ENCODE measurements around the gene WDR72. TPM values are rescaled to one million over a fixed set of nuclear protein-coding genes. Genes with fewer than 3 reads are reported as not detected.

The WDR72 gene
- total and polyA plus RNA-seq, 2 experiments from 2014 or later: 0.99 to 1.9 TPM

GRCh38 chr15:53681056-53681455, 78.4 kb downstream of the WDR72 start:
- Histone ChIP-seq H3K4me3 (no peak overlapping the region), H3K4me1 (ENCODE audit: insufficient read depth) (no peaks in the 10 kb centered on the region), H2AFZ (no peak overlapping the region), H3K9me2 (ENCODE audit: insufficient read depth) (no peaks in the 10 kb centered on the region), H3K36me3 (ENCODE audit: insufficient read depth) (no peaks in the 10 kb centered on the region), H4K20me1 (replicated peaks; ENCODE audit: insufficient read depth) (no peaks in the 10 kb centered on the region), H3K27me3 (ENCODE audit: insufficient read depth) (no peaks in the 10 kb centered on the region), H3K4me2 (no peak overlapping the region), H3K79me2 (replicated peaks; ENCODE audit: insufficient read depth) (no peaks in the 10 kb centered on the region), H3K27ac (ENCODE audit: low read depth) (no peak overlapping the region), H3F3A (replicated peaks; ENCODE audit: low read depth) (no peaks in the 10 kb centered on the region)
- Mint-ChIP-seq H3K27ac (no peak overlapping the region), H3K4me3 (no peak overlapping the region), H3K9me3 (peaks cover 3% of the 10 kb centered on the region; the same call in 2 of the 3 replicates), H3K4me1 (0 out of 3 replicates have a peak, but pooled peaks cover 3% of the 10 kb centered on the region), H3K36me3 (ENCODE audit: low read depth) (0 out of 3 replicates have a peak, but pooled peaks cover 2% of the 10 kb centered on the region), H3K27me3 (ENCODE audit: insufficient read depth, low read depth, poor library complexity) (peaks cover 3% of the 10 kb centered on the region)
- no peak for TF ChIP-seq EZH2phosphoT487 (IDR thresholded peaks at IDR 0.05; ENCODE audit: unreplicated experiment)
- no peak for TF ChIP-seq ZNF331 (CRISPR knock-in tag; IDR thresholded peaks at IDR 0.05; ENCODE audit: low read depth)
- TF ChIP-seq NANOG (IDR thresholded peaks at IDR 0.05; ENCODE audit: borderline replicate concordance): no peak
- no peak for TF ChIP-seq ETS1 (IDR thresholded peaks at IDR 0.05)
- no peak for TF ChIP-seq ZNF114 (CRISPR knock-in tag; IDR thresholded peaks at IDR 0.05)
- DNase-seq (ENCODE audit: low spot score): no peak
- ATAC-seq: no peak

GRCh38 chr15:53675832-53676231, 83.6 kb downstream of the WDR72 start:
- Mint-ChIP-seq H3K9me3 (no peaks in the 10 kb centered on the region), H3K4me1 (peaks cover 2% of the 10 kb centered on the region; the same call in 1 of the 3 replicates), H3K27ac (no peak overlapping the region), H3K36me3 (ENCODE audit: low read depth) (no peaks in the 10 kb centered on the region), H3K4me3 (no peak overlapping the region), H3K27me3 (ENCODE audit: insufficient read depth, low read depth, poor library complexity) (no peaks in the 10 kb centered on the region)
- Histone ChIP-seq H3K4me2 (no peak overlapping the region), H3K4me3 (no peak overlapping the region), H3K4me1 (ENCODE audit: insufficient read depth) (no peaks in the 10 kb centered on the region), H3K79me2 (replicated peaks; ENCODE audit: insufficient read depth) (no peaks in the 10 kb centered on the region), H4K20me1 (replicated peaks; ENCODE audit: insufficient read depth) (no peaks in the 10 kb centered on the region), H3F3A (replicated peaks; ENCODE audit: low read depth) (no peaks in the 10 kb centered on the region), H3K27me3 (ENCODE audit: insufficient read depth) (no peaks in the 10 kb centered on the region), H3K9me2 (ENCODE audit: insufficient read depth) (no peaks in the 10 kb centered on the region), H2AFZ (no peak overlapping the region), H3K36me3 (ENCODE audit: insufficient read depth) (no peaks in the 10 kb centered on the region), H3K27ac (ENCODE audit: low read depth) (no peak overlapping the region)
- ATAC-seq: no peak
- DNase-seq (ENCODE audit: low spot score): no peak
- TF ChIP-seq EZH2 (IDR thresholded peaks at IDR 0.05; ENCODE audit: low read depth, unreplicated experiment): no peak
- TF ChIP-seq NANOG (IDR thresholded peaks at IDR 0.05; ENCODE audit: borderline replicate concordance): no peak
- TF ChIP-seq CREB1 (CRISPR knock-in tag; IDR thresholded peaks at IDR 0.05; ENCODE audit: low read depth): no peak
- no peak for TF ChIP-seq REST (IDR thresholded peaks at IDR 0.05; ENCODE audit: unreplicated experiment)
- TF ChIP-seq ZNF462 (CRISPR knock-in tag; IDR thresholded peaks at IDR 0.05): no peak
- TF ChIP-seq ZNF114 (CRISPR knock-in tag; IDR thresholded peaks at IDR 0.05): no peak
- no peak for TF ChIP-seq JUNB (IDR thresholded peaks at IDR 0.05; ENCODE audit: unreplicated experiment)

All from GM23338 (cell line).